WTC11 (cell line): ENCODE results near the gene F13B. TPM values are rescaled to one million over a fixed set of nuclear protein-coding genes. Genes with fewer than 3 reads are reported as not detected.

ENCODE experiments used
- ATAC-seq: fragments of 200-7000 bp; cut with Tn5 transposase; 2 replicates; pipeline ENCODE4 v1.10.0; 2021; ENCODE audit warnings: mild to moderate bottlenecking, moderate library complexity
- CTCF ChIA-PET: fragments of 300-600 bp; sonication (Branson Sonifier 250); formaldehyde crosslinking; loops from one replicate; lab custom pipeline; 2021; ENCODE audit warnings: antibody characterized with exemption; lab: Charles Lee
- POLR2A ChIA-PET: fragments of 350-600 bp; sonication (Branson Sonifier 250); formaldehyde crosslinking; loops from one replicate; lab custom pipeline; 2021; ENCODE audit warnings: antibody characterized with exemption; lab: Charles Lee
- DNase-seq: peaks from one replicate; pipeline ENCODE4 v3.0.0; 2021; ENCODE audit warnings: low spot score
- H3K27ac Mint-ChIP-seq: 2 replicates; pipeline ENCODE4 v1.8.0; 2021; ENCODE audit warnings: mixed read lengths
- H3K27me3 Mint-ChIP-seq: 2 replicates; pipeline ENCODE4 v1.8.0; 2021; ENCODE audit warnings: low read depth, mild to moderate bottlenecking, moderate library complexity, mixed read lengths
- H3K36me3 Mint-ChIP-seq: 2 replicates; pipeline ENCODE4 v1.8.0; 2021; ENCODE audit warnings: mixed read lengths
- H3K4me1 Mint-ChIP-seq: 2 replicates; pipeline ENCODE4 v1.8.0; 2022; ENCODE audit warnings: mixed read lengths
- H3K4me3 Mint-ChIP-seq: 2 replicates; pipeline ENCODE4 v1.8.0; 2021; ENCODE audit warnings: mild to moderate bottlenecking, moderate library complexity, mixed read lengths
- H3K9me3 Mint-ChIP-seq: 2 replicates; pipeline ENCODE4 v1.8.0; 2021; ENCODE audit warnings: mixed read lengths
- ATF1 ChIP-seq: sonication (generic); formaldehyde crosslinking; IDR thresholded peaks from 2 replicates; pipeline ENCODE4 v1.8.1; 2023; ENCODE audit warnings: mild to moderate bottlenecking, moderate library complexity, missing genetic modification reagents
- CDX4 ChIP-seq: fragments of 250-450 bp; sonication (Bioruptor Pico); IDR thresholded peaks from 2 replicates; pipeline ENCODE4 v1.9.0; 2021; ENCODE audit warnings: moderate library complexity, mild to moderate bottlenecking, inconsistent platforms, borderline replicate concordance
- CREM ChIP-seq: sonication (generic); formaldehyde crosslinking; IDR thresholded peaks from 2 replicates; pipeline ENCODE4 v1.8.1; 2022; ENCODE audit warnings: mild to moderate bottlenecking, missing genetic modification reagents, moderate library complexity
- E2F4 ChIP-seq: sonication (generic); formaldehyde crosslinking; IDR thresholded peaks from 2 replicates; pipeline ENCODE4 v1.8.1; 2022; ENCODE audit warnings: low read depth, mild to moderate bottlenecking, moderate library complexity, missing genetic modification reagents, borderline replicate concordance
- E2F5 ChIP-seq: sonication (generic); formaldehyde crosslinking; IDR thresholded peaks from 2 replicates; pipeline ENCODE4 v1.8.1; 2022; ENCODE audit warnings: mild to moderate bottlenecking, moderate library complexity, missing genetic modification reagents
- EMX1 ChIP-seq: fragments of 250-450 bp; sonication (Bioruptor Pico); IDR thresholded peaks from 2 replicates; pipeline ENCODE4 v1.8.0; 2021; ENCODE audit warnings: mild to moderate bottlenecking
- FOXK1 ChIP-seq: sonication (generic); formaldehyde crosslinking; IDR thresholded peaks from 2 replicates; pipeline ENCODE4 v1.8.0; 2022; ENCODE audit warnings: mild to moderate bottlenecking, moderate library complexity, missing genetic modification reagents
- GABPB1 ChIP-seq: sonication (generic); formaldehyde crosslinking; IDR thresholded peaks from 2 replicates; pipeline ENCODE4 v1.8.1; 2023; ENCODE audit warnings: mild to moderate bottlenecking, missing genetic modification reagents
- GTF2I ChIP-seq: fragments of 250-450 bp; sonication (Bioruptor Pico); conservative IDR thresholded peaks from 2 replicates; pipeline ENCODE4 v1.4.0; 2021; ENCODE audit warnings: mild to moderate bottlenecking
- KAT7 ChIP-seq: sonication (generic); formaldehyde crosslinking; IDR thresholded peaks from 2 replicates; pipeline ENCODE4 v1.8.1; 2023; ENCODE audit warnings: missing genetic modification reagents, mild to moderate bottlenecking, borderline replicate concordance
- MXD4 ChIP-seq: fragments of 250-450 bp; sonication (Bioruptor Pico); IDR thresholded peaks from 2 replicates; pipeline ENCODE4 v1.8.0; 2021; ENCODE audit warnings: mild to moderate bottlenecking, moderate library complexity, borderline replicate concordance
- NFE2L1 ChIP-seq: sonication (generic); formaldehyde crosslinking; IDR thresholded peaks from 2 replicates; pipeline ENCODE4 v1.8.1; 2023; ENCODE audit warnings: missing genetic modification reagents
- OVOL2 ChIP-seq: fragments of 250-450 bp; sonication (Bioruptor Pico); IDR thresholded peaks from 2 replicates; pipeline ENCODE4 v1.9.0; 2021; ENCODE audit warnings: mild to moderate bottlenecking, borderline replicate concordance
- SMAD3 ChIP-seq: sonication (generic); formaldehyde crosslinking; IDR thresholded peaks from 2 replicates; pipeline ENCODE4 v1.8.0; 2022; ENCODE audit warnings: missing genetic modification reagents, mild to moderate bottlenecking, borderline replicate concordance
- ZNF512 ChIP-seq: sonication (generic); formaldehyde crosslinking; IDR thresholded peaks from 2 replicates; pipeline ENCODE4 v1.8.1; 2022; ENCODE audit warnings: missing genetic modification reagents, borderline replicate concordance
- ZNF532 ChIP-seq: fragments of 250-450 bp; sonication (Bioruptor Pico); IDR thresholded peaks from 2 replicates; pipeline ENCODE4 v1.9.0; 2021; ENCODE audit warnings: mild to moderate bottlenecking, borderline replicate concordance
- total RNA-seq: library from RNA; stranded (reverse); gene quantifications from 3 replicates; pipeline ENCODE4 v1.2.3, GENCODE V29; 2021
- TF ChIP-seq, protein P1 (sequence below): sonication (generic); formaldehyde crosslinking; IDR thresholded peaks from 2 replicates; pipeline ENCODE4 v1.8.1; 2023; ENCODE audit warnings: mild to moderate bottlenecking, missing genetic modification reagents
- TF ChIP-seq, protein P2 (sequence below): sonication (generic); formaldehyde crosslinking; IDR thresholded peaks from 2 replicates; pipeline ENCODE4 v1.8.0; 2023; ENCODE audit warnings: mild to moderate bottlenecking, missing genetic modification reagents
- TF ChIP-seq, protein P3 (sequence below): sonication (generic); formaldehyde crosslinking; IDR thresholded peaks from 2 replicates; pipeline ENCODE4 v1.8.1; 2023; ENCODE audit warnings: mild to moderate bottlenecking, missing genetic modification reagents, moderate library complexity

F13B gene
- total RNA-seq, 1 experiment from 2014 or later, result not detected

DNA sequence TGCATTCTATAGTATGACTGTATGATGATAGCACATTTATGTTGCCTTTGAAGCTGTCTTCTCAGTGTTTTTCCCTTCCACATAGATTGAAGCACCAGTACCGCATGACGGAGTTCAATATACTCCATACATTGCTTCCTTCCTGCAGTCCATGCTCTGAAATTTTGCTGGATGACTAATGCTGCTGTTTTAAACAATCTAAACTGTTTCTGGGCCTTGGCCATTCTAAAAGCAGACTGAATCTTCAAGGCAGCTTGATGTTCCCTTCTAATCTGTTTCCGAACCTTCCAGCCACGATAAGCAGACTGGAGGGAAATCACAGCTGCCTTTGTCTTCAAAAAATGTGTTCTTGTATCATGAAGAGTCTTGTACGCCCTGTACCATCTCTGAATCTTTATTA lies 36.2 kb upstream of the F13B start:
- H3K4me3 Mint-ChIP-seq, result no peak overlapping the region
- ChIA-PET CTCF (no interaction called here), POLR2A (no interaction called here)
- H3K4me1 Mint-ChIP-seq, result peaks cover 16% of the 10 kb centered on the region
- no peak overlapping the region for H3K27ac Mint-ChIP-seq
- H3K27me3 Mint-ChIP-seq, result peaks cover 3% of the 10 kb centered on the region; the same call in 1 of the 2 replicates
- H3K36me3 Mint-ChIP-seq, result peaks cover 84% of the 10 kb centered on the region
- DNase-seq (no peak), ATAC-seq (no peak)
- TF ChIP-seq E2F5 (CRISPR knock-in tag) (no peak), GABPB1 (CRISPR knock-in tag) (no peak), EMX1 (CRISPR knock-in tag) (no peak), SMAD3 (CRISPR knock-in tag) (no peak), GTF2I (CRISPR knock-in tag) (no peak), OVOL2 (no peak), ZNF512 (CRISPR knock-in tag) (no peak), ATF1 (CRISPR knock-in tag) (no peak), ZNF532 (CRISPR knock-in tag) (no peak), NFE2L1 (CRISPR knock-in tag) (no peak)
- TF ChIP-seq, protein P1, sequence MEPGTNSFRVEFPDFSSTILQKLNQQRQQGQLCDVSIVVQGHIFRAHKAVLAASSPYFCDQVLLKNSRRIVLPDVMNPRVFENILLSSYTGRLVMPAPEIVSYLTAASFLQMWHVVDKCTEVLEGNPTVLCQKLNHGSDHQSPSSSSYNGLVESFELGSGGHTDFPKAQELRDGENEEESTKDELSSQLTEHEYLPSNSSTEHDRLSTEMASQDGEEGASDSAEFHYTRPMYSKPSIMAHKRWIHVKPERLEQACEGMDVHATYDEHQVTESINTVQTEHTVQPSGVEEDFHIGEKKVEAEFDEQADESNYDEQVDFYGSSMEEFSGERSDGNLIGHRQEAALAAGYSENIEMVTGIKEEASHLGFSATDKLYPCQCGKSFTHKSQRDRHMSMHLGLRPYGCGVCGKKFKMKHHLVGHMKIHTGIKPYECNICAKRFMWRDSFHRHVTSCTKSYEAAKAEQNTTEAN, result no peak
- TF ChIP-seq, protein P2, sequence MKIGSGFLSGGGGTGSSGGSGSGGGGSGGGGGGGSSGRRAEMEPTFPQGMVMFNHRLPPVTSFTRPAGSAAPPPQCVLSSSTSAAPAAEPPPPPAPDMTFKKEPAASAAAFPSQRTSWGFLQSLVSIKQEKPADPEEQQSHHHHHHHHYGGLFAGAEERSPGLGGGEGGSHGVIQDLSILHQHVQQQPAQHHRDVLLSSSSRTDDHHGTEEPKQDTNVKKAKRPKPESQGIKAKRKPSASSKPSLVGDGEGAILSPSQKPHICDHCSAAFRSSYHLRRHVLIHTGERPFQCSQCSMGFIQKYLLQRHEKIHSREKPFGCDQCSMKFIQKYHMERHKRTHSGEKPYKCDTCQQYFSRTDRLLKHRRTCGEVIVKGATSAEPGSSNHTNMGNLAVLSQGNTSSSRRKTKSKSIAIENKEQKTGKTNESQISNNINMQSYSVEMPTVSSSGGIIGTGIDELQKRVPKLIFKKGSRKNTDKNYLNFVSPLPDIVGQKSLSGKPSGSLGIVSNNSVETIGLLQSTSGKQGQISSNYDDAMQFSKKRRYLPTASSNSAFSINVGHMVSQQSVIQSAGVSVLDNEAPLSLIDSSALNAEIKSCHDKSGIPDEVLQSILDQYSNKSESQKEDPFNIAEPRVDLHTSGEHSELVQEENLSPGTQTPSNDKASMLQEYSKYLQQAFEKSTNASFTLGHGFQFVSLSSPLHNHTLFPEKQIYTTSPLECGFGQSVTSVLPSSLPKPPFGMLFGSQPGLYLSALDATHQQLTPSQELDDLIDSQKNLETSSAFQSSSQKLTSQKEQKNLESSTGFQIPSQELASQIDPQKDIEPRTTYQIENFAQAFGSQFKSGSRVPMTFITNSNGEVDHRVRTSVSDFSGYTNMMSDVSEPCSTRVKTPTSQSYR (CRISPR knock-in tag), result no peak
- peaks cover 58% of the 10 kb centered on the region for H3K9me3 Mint-ChIP-seq

- no peak for TF ChIP-seq CDX4
- TF ChIP-seq GABPB1 (CRISPR knock-in tag), result no peak
- TF ChIP-seq MXD4, result no peak
- TF ChIP-seq E2F4 (CRISPR knock-in tag), result no peak
- TF ChIP-seq, protein P3, sequence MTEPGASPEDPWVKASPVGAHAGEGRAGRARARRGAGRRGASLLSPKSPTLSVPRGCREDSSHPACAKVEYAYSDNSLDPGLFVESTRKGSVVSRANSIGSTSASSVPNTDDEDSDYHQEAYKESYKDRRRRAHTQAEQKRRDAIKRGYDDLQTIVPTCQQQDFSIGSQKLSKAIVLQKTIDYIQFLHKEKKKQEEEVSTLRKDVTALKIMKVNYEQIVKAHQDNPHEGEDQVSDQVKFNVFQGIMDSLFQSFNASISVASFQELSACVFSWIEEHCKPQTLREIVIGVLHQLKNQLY (CRISPR knock-in tag), result no peak
- TF ChIP-seq CREM (CRISPR knock-in tag), result no peak
- no peak for TF ChIP-seq KAT7 (CRISPR knock-in tag)
- no peak for TF ChIP-seq FOXK1 (CRISPR knock-in tag)
- Mint-ChIP-seq H3K27ac (no peak overlapping the region), H3K4me1 (peaks cover 16% of the 10 kb centered on the region), H3K36me3 (peaks cover 71% of the 10 kb centered on the region), H3K27me3 (peaks cover 3% of the 10 kb centered on the region; the same call in 1 of the 2 replicates), H3K9me3 (peaks cover 54% of the 10 kb centered on the region), H3K4me3 (no peak overlapping the region)
- ChIA-PET CTCF (no interaction called here), POLR2A (no interaction called here)
- no peak for DNase-seq
- no peak for ATAC-seq
These were observed 34.9 kb upstream of the F13B start for GRCh38 chr1:197101978-197102377.
